ENCODE measurements around the gene KCNJ14. TPM values are rescaled to one million over a fixed set of nuclear protein-coding genes. Genes with fewer than 3 reads are reported as not detected.

The KCNJ14 gene
- total RNA-seq, 3 donors from 2014 or later (not counting 1 experiment from before 2014, with no cell fraction given), result 0.77 to 1.2 (median 0.85) TPM

- H3K4me1 Mint-ChIP-seq, result peaks cover 9 to 14% of the 10 kb centered on the region in 2 donors
- peak overlapping the region; percentile 50 for H3K4me3 Mint-ChIP-seq
- no peak overlapping the region for H3K4me3 ChIP-seq (ENCODE audit: low read length)
- intact Hi-C loops (cut with micrococcal nuclease), result no loop called here
- H3K27ac ChIP-seq (ENCODE audit: low read length), result no peak overlapping the region
- H3K27me3 Mint-ChIP-seq (ENCODE audit: low read depth in 2 of 2), result peaks cover 0 to 4% of the 10 kb centered on the region in 2 donors
- H3K9me3 Mint-ChIP-seq, result no peaks in the 10 kb centered on the region
- H3K27me3 ChIP-seq (ENCODE audit: control insufficient read depth, insufficient read depth, low read length), result no peaks in the 10 kb centered on the region
- no peaks in the 10 kb centered on the region for H3K36me3 ChIP-seq (ENCODE audit: control insufficient read depth, insufficient read depth, low read length)
- TF ChIP-seq CTCF (IDR thresholded peaks at IDR 0.05), result no peak
- no peaks in the 10 kb centered on the region for H3K36me3 Mint-ChIP-seq
- ATAC-seq (no peak), DNase-seq (no peak)
- peaks cover 18% of the 10 kb centered on the region for H3K4me1 ChIP-seq (ENCODE audit: control insufficient read depth, insufficient read depth, low read length)
- no peaks in the 10 kb centered on the region for H3K9me3 ChIP-seq (ENCODE audit: control insufficient read depth, insufficient read depth, low read length)
- H3K27ac Mint-ChIP-seq, result no peak overlapping the region
- 90% methylated on average over 7 of the region's 7 CpGs for WGBS (ENCODE audit: insufficient coverage)
These were observed 26.7 kb downstream of the KCNJ14 start for GRCh38 chr19:48481846-48482639.

- no peak for TF ChIP-seq CTCF (IDR thresholded peaks at IDR 0.05)
- H3K27me3 Mint-ChIP-seq (ENCODE audit: low read depth in 2 of 2), result peaks cover 0 to 6% of the 10 kb centered on the region in 2 donors
- Histone ChIP-seq H3K4me1 (ENCODE audit: control insufficient read depth, insufficient read depth, low read length) (peaks cover 18% of the 10 kb centered on the region), H3K27ac (ENCODE audit: low read length) (no peak overlapping the region), H3K9me3 (ENCODE audit: control insufficient read depth, insufficient read depth, low read length) (no peaks in the 10 kb centered on the region), H3K27me3 (ENCODE audit: control insufficient read depth, insufficient read depth, low read length) (no peaks in the 10 kb centered on the region), H3K4me3 (ENCODE audit: low read length) (no peak overlapping the region), H3K36me3 (ENCODE audit: control insufficient read depth, insufficient read depth, low read length) (no peaks in the 10 kb centered on the region)
- no peaks in the 10 kb centered on the region for H3K36me3 Mint-ChIP-seq
- H3K9me3 Mint-ChIP-seq, result no peaks in the 10 kb centered on the region
- intact Hi-C loops (cut with micrococcal nuclease), result no loop called here
- H3K4me1 Mint-ChIP-seq, result peaks cover 9 to 14% of the 10 kb centered on the region in 2 donors
- ATAC-seq (no peak), DNase-seq (no peak)
- H3K27ac Mint-ChIP-seq, result no peak overlapping the region
- 54% methylated on average over 3 of the region's 3 CpGs for WGBS (ENCODE audit: insufficient coverage)
- no peak overlapping the region for H3K4me3 Mint-ChIP-seq
These were observed 27.9 kb downstream of the KCNJ14 start for GRCh38 chr19:48483301-48483700.

GRCh38 chr19:48484247-48484893 is 29.0 kb downstream of the KCNJ14 start:
- WGBS (ENCODE audit: insufficient coverage), result 88% methylated on average over 15 of the region's 16 CpGs
- H3K27ac Mint-ChIP-seq, result no peak overlapping the region
- no peak for TF ChIP-seq CTCF (IDR thresholded peaks at IDR 0.05)

More at GRCh38 chr19:48484247-48484893, 29.0 kb downstream of the KCNJ14 start:
- DNase-seq (no peak), ATAC-seq (no peak)
- H3K27me3 ChIP-seq (ENCODE audit: control insufficient read depth, insufficient read depth, low read length), result no peaks in the 10 kb centered on the region
- no peaks in the 10 kb centered on the region for H3K36me3 Mint-ChIP-seq
- no peak overlapping the region for H3K4me3 ChIP-seq (ENCODE audit: low read length)
- no peaks in the 10 kb centered on the region for H3K36me3 ChIP-seq (ENCODE audit: control insufficient read depth, insufficient read depth, low read length)
- H3K4me1 ChIP-seq (ENCODE audit: control insufficient read depth, insufficient read depth, low read length), result peaks cover 18% of the 10 kb centered on the region
- peak overlapping the region; percentile 47 for H3K4me3 Mint-ChIP-seq
- no peak overlapping the region for H3K27ac ChIP-seq (ENCODE audit: low read length)
- peaks cover 0 to 7% of the 10 kb centered on the region in 2 donors for H3K27me3 Mint-ChIP-seq (ENCODE audit: low read depth in 2 of 2)
- no peaks in the 10 kb centered on the region for H3K9me3 ChIP-seq (ENCODE audit: control insufficient read depth, insufficient read depth, low read length)
- H3K9me3 Mint-ChIP-seq, result no peaks in the 10 kb centered on the region
- H3K4me1 Mint-ChIP-seq, result peaks cover 9 to 14% of the 10 kb centered on the region in 2 donors
- intact Hi-C loops (cut with micrococcal nuclease), result no loop called here

All from natural killer cell (primary cell).